B cell (primary cell): ENCODE results near the gene ETS1. TPM values are rescaled to one million over a fixed set of nuclear protein-coding genes. Genes with fewer than 3 reads are reported as not detected.

Experiments
- ATAC-seq: fragments of 200-7000 bp; cut with Tn5 transposase; one replicate; pipeline ENCODE4 v1.10.0; 2021; ENCODE audit warnings: low read depth, mild to moderate bottlenecking, moderate number of reproducible peaks, moderate library complexity
- CTCF ChIA-PET: fragments of 350-600 bp; sonication (Branson Sonifier 250); formaldehyde crosslinking; loops from one replicate; lab custom pipeline; 2021; ENCODE audit warnings: antibody characterized with exemption, inconsistent platforms; lab: Charles Lee
- POLR2A ChIA-PET: fragments of 350-600 bp; sonication (Branson Sonifier 250); formaldehyde crosslinking; loops from one replicate; lab custom pipeline; 2021; ENCODE audit warnings: antibody characterized with exemption; lab: Charles Lee
- DNase-seq: peaks from one replicate; pipeline ENCODE4 v3.0.0; 2013
- H2AFZ ChIP-seq: 2 replicates; pipeline ENCODE4 v1.6.1; 2012; ENCODE audit warnings: mild to moderate bottlenecking, low read depth, low read length; ENCODE audit not compliant: insufficient read depth, poor library complexity, severe bottlenecking
- H3K27ac ChIP-seq, 2 donors: 1 replicate in 1 of 2; 2 replicates in 1 of 2; pipeline ENCODE4 v1.5.1; 2012 to 2013; ENCODE audit warnings: low read length in 2 of 2, mild to moderate bottlenecking in 2 of 2, moderate library complexity in 1 of 2
- H3K27me3 ChIP-seq, 4 experiments: fragments of 200-600 bp in 1 of 4; sonication (generic) in 1 of 4; replicated peaks in 1 of 4; 1 replicate in 2 of 4; 2 replicates in 2 of 4; pipeline versions ENCODE4 v1.6.1 to v1.7.0; 2013 to 2016; ENCODE audit warnings: low read length in 3 of 4, mild to moderate bottlenecking in 2 of 4, mixed read lengths in 1 of 4, moderate library complexity in 1 of 4; ENCODE audit not compliant: insufficient read depth in 4 of 4, control insufficient read depth in 3 of 4; ENCODE audit errors: control extremely low read depth in 1 of 4
- H3K36me3 ChIP-seq, 2 experiments: replicated peaks in 1 of 2; 1 replicate in 1 of 2; 2 replicates in 1 of 2; pipeline versions ENCODE4 v1.6.1 to v1.7.1; 2013; ENCODE audit warnings: low read length in 1 of 2; ENCODE audit not compliant: insufficient read depth in 2 of 2, control insufficient read depth in 1 of 2; ENCODE audit errors: control extremely low read depth in 1 of 2, extremely low read depth in 1 of 2
- H3K4me1 ChIP-seq, 2 donors: fragments of 200-600 bp in 1 of 2; sonication (generic) in 1 of 2; 1 replicate in 1 of 2; 2 replicates in 1 of 2; pipeline versions ENCODE4 v1.5.1 to v1.6.1; 2013 to 2017; ENCODE audit warnings: low read length in 2 of 2; ENCODE audit not compliant: control insufficient read depth in 2 of 2, insufficient read depth in 2 of 2
- H3K4me2 ChIP-seq: replicated peaks from 2 replicates; pipeline ENCODE3; 2012; ENCODE audit warnings: mild to moderate bottlenecking, low read depth, low read length; ENCODE audit not compliant: poor library complexity, severe bottlenecking
- H3K4me3 ChIP-seq, 5 experiments: fragments of 200-600 bp in 1 of 5; sonication (generic) in 1 of 5; 1 replicate in 3 of 5; 2 replicates in 2 of 5; pipeline versions ENCODE4 v1.5.1 to v1.7.0; 2011 to 2016; ENCODE audit warnings: low read length in 4 of 5, mild to moderate bottlenecking in 4 of 5, low read depth in 2 of 5, control low read depth in 1 of 5, moderate library complexity in 1 of 5; ENCODE audit not compliant: insufficient read depth in 1 of 5; ENCODE audit errors: control extremely low read depth in 1 of 5, extremely low read depth in 1 of 5
- H3K79me2 ChIP-seq: fragments of 200-600 bp; sonication (generic); one replicate; pipeline ENCODE4 v1.6.0; 2016; ENCODE audit warnings: low read length; ENCODE audit not compliant: control insufficient read depth, insufficient read depth
- H3K9ac ChIP-seq: fragments of 200-600 bp; sonication (generic); 2 replicates; pipeline ENCODE4 v1.6.1; 2017; ENCODE audit warnings: mild to moderate bottlenecking, low read length, moderate library complexity
- H3K9me3 ChIP-seq, 3 donors: one replicate each; pipeline versions ENCODE4 v1.6.1 to v1.7.1; 2013; ENCODE audit warnings: low read length in 2 of 3; ENCODE audit not compliant: control insufficient read depth in 2 of 3, insufficient read depth in 1 of 3; ENCODE audit errors: control extremely low read depth in 1 of 3
- H4K20me1 ChIP-seq: 2 replicates; pipeline ENCODE4 v1.6.0; 2012; ENCODE audit warnings: mild to moderate bottlenecking, low read length; ENCODE audit not compliant: insufficient read depth, control insufficient read depth, poor library complexity, severe bottlenecking
- H3K27ac Mint-ChIP-seq: one replicate; pipeline ENCODE4 v1.8.0; 2021; ENCODE audit warnings: mixed read lengths
- H3K27me3 Mint-ChIP-seq: one replicate; pipeline ENCODE4 v1.8.0; 2021; ENCODE audit warnings: mixed read lengths
- H3K4me1 Mint-ChIP-seq: one replicate; pipeline ENCODE4 v1.8.0; 2021; ENCODE audit warnings: mixed read lengths
- H3K4me3 Mint-ChIP-seq: one replicate; pipeline ENCODE4 v1.8.0; 2021; ENCODE audit warnings: mixed read lengths
- H3K9me3 Mint-ChIP-seq: one replicate; pipeline ENCODE4 v1.8.0; 2022; ENCODE audit warnings: mixed read lengths; ENCODE audit not compliant: insufficient read depth
- CTCF ChIP-seq: fragments of 200-600 bp; IDR thresholded peaks from one replicate; pipeline ENCODE4 v1.8.0; 2022; ENCODE audit warnings: antibody characterized with exemption, mild to moderate bottlenecking
- EZH2 ChIP-seq: IDR thresholded peaks from 2 replicates; pipeline ENCODE4 v1.6.1; 2012; ENCODE audit warnings: borderline replicate concordance, low read depth, mild to moderate bottlenecking, moderate library complexity, low read length; ENCODE audit not compliant: insufficient read depth, poor library complexity, severe bottlenecking
- WGBS: methylation state at CpG from one replicate; pipeline ENCODE4 v1.1.5; 2013; ENCODE audit warnings: missing lambda C conversion rate; ENCODE audit not compliant: insufficient coverage; 5-methylcytosine and 5-hydroxymethylcytosine counted together
- intact Hi-C: fragments of 100-400 bp; cut with micrococcal nuclease; formaldehyde crosslinking; loops from one replicate; pipeline ENCODE4 v1.10.0; 2022
- polyA plus RNA-seq: library from polyadenylated mRNA; depleted of rRNA; stranded (reverse); fragments of >200 nt; gene quantifications from 2 replicates; pipeline ENCODE4 v1.2.3, GENCODE V29; 2012
- total RNA-seq, 2 donors: library from RNA; stranded (reverse); fragments of 120-200 nt in 1 of 2; gene quantifications; 1 replicate in 1 of 2; 2 replicates in 1 of 2; pipeline versions ENCODE4 v1.2.3 to v1.2.4, GENCODE V29; 2013 to 2022

Gene ETS1
- total and polyA plus RNA-seq, 2 donors (not counting 1 experiment from before 2014, with no cell fraction given): 115 to 271 TPM

- no peaks in the 10 kb centered on the region for H3K27me3 ChIP-seq
- H4K20me1 ChIP-seq: no peaks in the 10 kb centered on the region
- H3K9me3 ChIP-seq: no peaks in the 10 kb centered on the region
- Mint-ChIP-seq H3K9me3 (no peaks in the 10 kb centered on the region), H3K27ac (peak overlapping the region; percentile 99), H3K27me3 (no peaks in the 10 kb centered on the region), H3K4me3 (peak overlapping the region; percentile 77), H3K4me1 (peaks cover 96% of the 10 kb centered on the region)
- intact Hi-C loops: loop anchor here (1.0 kb wide), 5 partner anchors 13 to 334 kb away; no protein-coding TSS in a partner anchor
- H3K36me3 ChIP-seq: no peaks in the 10 kb centered on the region
- POLR2A ChIA-PET: interaction anchor here (0.5 to 15.8 kb wide), 16 partner anchors 16 to 1557 kb away, joined by 3 to 305 read pairs (median 6); no protein-coding TSS in a partner anchor
- 7% methylated on average over 5 of the region's 18 CpGs for WGBS
- peak overlapping the region; percentile 22 for H3K9ac ChIP-seq
- ATAC-seq (peak; percentile 85), DNase-seq (peak; percentile 92)
- H3K4me3 ChIP-seq: peak overlapping the region in 2 of 5 experiments; percentile 3 to 43
- H3K4me2 ChIP-seq: peak overlapping the region; percentile 55
- no peak for TF ChIP-seq CTCF
- no peak for TF ChIP-seq EZH2
- H3K79me2 ChIP-seq: peaks cover 37% of the 10 kb centered on the region
- peaks cover 98% of the 10 kb centered on the region in 2 donors for H3K4me1 ChIP-seq
- CTCF ChIA-PET: interaction anchor here (0.9 to 16.6 kb wide), 19 partner anchors 8 to 453 kb away, joined by 3 to 625 read pairs (median 5); no protein-coding TSS in a partner anchor
- H2AFZ ChIP-seq: peak overlapping the region; percentile 63
- peak overlapping the region; percentile 90 to 93 for H3K27ac ChIP-seq
These were observed 37.2 kb upstream of the ETS1 start for GRCh38 chr11:128624269-128625175.
